NCI-H146 (cell line): ENCODE data around the gene LDLRAD2.
"Not testable (repeated sequence)": the region's sequence is repeated elsewhere in the genome, so short reads cannot be mapped to it uniquely, and the experiment has no call there.

Source experiments
- DNase-seq: peaks from one replicate; lab custom pipeline; 2025; lab: John Stamatoyannopoulos, UW

Gene LDLRAD2

GRCh38 chr1:21783679-21784603 is 28.1 kb upstream of the LDLRAD2 start:
- DNase-seq = peak; percentile 92

- not testable (repeated sequence) for DNase-seq
Measured at GRCh38 chr1:21785764-21786163, 26.3 kb upstream of the LDLRAD2 start.

GRCh38 chr1:21786640-21787039 is 25.4 kb upstream of the LDLRAD2 start:
- DNase-seq = no peak

GRCh38 chr1:21793104-21793503 is 19.0 kb upstream of the LDLRAD2 start:
- no peak for DNase-seq

GRCh38 chr1:21794656-21795055 is 17.4 kb upstream of the LDLRAD2 start:
- DNase-seq = no peak

GRCh38 chr1:21795075-21795474 is 17.0 kb upstream of the LDLRAD2 start:
- DNase-seq = no peak

- no peak for DNase-seq
Measured at GRCh38 chr1:21799730-21800129, 12.3 kb upstream of the LDLRAD2 start.

- no peak for DNase-seq
Measured at GRCh38 chr1:21801100-21801499, 11.0 kb upstream of the LDLRAD2 start.

GRCh38 chr1:21804536-21804935 is 7.5 kb upstream of the LDLRAD2 start:
- no peak for DNase-seq

- DNase-seq = no peak
Measured at GRCh38 chr1:21813542-21813941, 1.5 kb downstream of the LDLRAD2 start.

GRCh38 chr1:21814241-21814918 is 2.3 kb downstream of the LDLRAD2 start:
- DNase-seq = no peak

GRCh38 chr1:21814981-21815582 is 3.0 kb downstream of the LDLRAD2 start:
- no peak for DNase-seq

GRCh38 chr1:21815724-21816321 is 3.8 kb downstream of the LDLRAD2 start:
- no peak for DNase-seq

- no peak for DNase-seq
Measured at GRCh38 chr1:21816602-21817302, 4.7 kb downstream of the LDLRAD2 start.

- DNase-seq = no peak
Measured at GRCh38 chr1:21818656-21819055, 6.6 kb downstream of the LDLRAD2 start.

GRCh38 chr1:21820597-21821232 is 8.7 kb downstream of the LDLRAD2 start:
- no peak for DNase-seq

- no peak for DNase-seq
Measured at GRCh38 chr1:21821385-21822019, 9.4 kb downstream of the LDLRAD2 start.

- DNase-seq = no peak
Measured at GRCh38 chr1:21822349-21822748, 10.3 kb downstream of the LDLRAD2 start.

GRCh38 chr1:21823206-21823979 is 11.3 kb downstream of the LDLRAD2 start:
- DNase-seq = no peak
